ENCODE results near the gene STK11IP.
A peak's percentile ranks its signal among the peaks of the same experiment; 100 is the strongest.

The STK11IP gene

GRCh38 chr2:219567791-219568361 lies 29.8 kb upstream of the STK11IP start:
- no peak for DNase-seq
- TF ChIP-seq GATA1 (IDR thresholded peaks at IDR 0.05; ENCODE audit: low read depth, low read length) (no peak), POLR2A (IDR thresholded peaks at IDR 0.05; ENCODE audit: low read length) (no peak)

- TF ChIP-seq GATA1 (IDR thresholded peaks at IDR 0.05; ENCODE audit: low read depth, low read length) (no peak), POLR2A (IDR thresholded peaks at IDR 0.05; ENCODE audit: low read length) (no peak)
- no peak for DNase-seq
Measured at GRCh38 chr2:219569041-219569440, 28.6 kb upstream of the STK11IP start.

GRCh38 chr2:219569635-219570034 lies 28.0 kb upstream of the STK11IP start:
- TF ChIP-seq GATA1 (IDR thresholded peaks at IDR 0.05; ENCODE audit: low read depth, low read length): no peak
- no peak for TF ChIP-seq POLR2A (IDR thresholded peaks at IDR 0.05; ENCODE audit: low read length)
- no peak for DNase-seq

GRCh38 chr2:219570194-219570923 lies 27.3 kb upstream of the STK11IP start:
- TF ChIP-seq GATA1 (IDR thresholded peaks at IDR 0.05; ENCODE audit: low read depth, low read length) (no peak), POLR2A (IDR thresholded peaks at IDR 0.05; ENCODE audit: low read length) (no peak)
- peak; percentile 42 to 43 for DNase-seq

GRCh38 chr2:219570924-219571310 lies 26.7 kb upstream of the STK11IP start:
- TF ChIP-seq GATA1 (IDR thresholded peaks at IDR 0.05; ENCODE audit: low read depth, low read length) (no peak), POLR2A (IDR thresholded peaks at IDR 0.05; ENCODE audit: low read length) (no peak)
- peak; percentile 42 to 48 for DNase-seq

GRCh38 chr2:219571311-219572236 lies 26.1 kb upstream of the STK11IP start, which contains the start of gene OBSL1:
OBSL1 (minus strand) TSS chr2:219571539; CDS start chr2:219571232, 307 bp downstream.
- peak; percentile 86 to 91 for DNase-seq
- no peak for TF ChIP-seq POLR2A (IDR thresholded peaks at IDR 0.05; ENCODE audit: low read length)
- no peak for TF ChIP-seq GATA1 (IDR thresholded peaks at IDR 0.05; ENCODE audit: low read depth, low read length)

- DNase-seq: no peak
- no peak for TF ChIP-seq POLR2A (IDR thresholded peaks at IDR 0.05; ENCODE audit: low read length)
Measured at GRCh38 chr2:219572237-219573001, 25.2 kb upstream of the STK11IP start, which contains the start of gene INHA. INHA (plus strand) TSS chr2:219572310; CDS start chr2:219572375, 65 bp downstream.

- DNase-seq: no peak
- no peak for TF ChIP-seq GATA1 (IDR thresholded peaks at IDR 0.05; ENCODE audit: low read depth, low read length)
- no peak for TF ChIP-seq POLR2A (IDR thresholded peaks at IDR 0.05; ENCODE audit: low read length)
Measured at GRCh38 chr2:219573166-219573565, 24.5 kb upstream of the STK11IP start.

GRCh38 chr2:219574484-219575311 lies 23.0 kb upstream of the STK11IP start:
- no peak for TF ChIP-seq GATA1 (IDR thresholded peaks at IDR 0.05; ENCODE audit: low read depth, low read length)
- TF ChIP-seq POLR2A (IDR thresholded peaks at IDR 0.05; ENCODE audit: low read length): no peak
- no peak for DNase-seq

GRCh38 chr2:219575566-219576504 lies 21.8 kb upstream of the STK11IP start:
- TF ChIP-seq POLR2A (IDR thresholded peaks at IDR 0.05; ENCODE audit: low read length): no peak
- TF ChIP-seq GATA1 (IDR thresholded peaks at IDR 0.05; ENCODE audit: low read depth, low read length): no peak
- DNase-seq: peak; percentile 46 to 73

GRCh38 chr2:219576505-219577388 lies 20.9 kb upstream of the STK11IP start:
- TF ChIP-seq GATA1 (IDR thresholded peaks at IDR 0.05; ENCODE audit: low read depth, low read length): no peak
- TF ChIP-seq POLR2A (IDR thresholded peaks at IDR 0.05; ENCODE audit: low read length): no peak

More at GRCh38 chr2:219576505-219577388, 20.9 kb upstream of the STK11IP start:
- no peak for DNase-seq

Measured in erythroblast (primary cell).